ENCODE data around the gene CSDE1.

The CSDE1 gene

DNA sequence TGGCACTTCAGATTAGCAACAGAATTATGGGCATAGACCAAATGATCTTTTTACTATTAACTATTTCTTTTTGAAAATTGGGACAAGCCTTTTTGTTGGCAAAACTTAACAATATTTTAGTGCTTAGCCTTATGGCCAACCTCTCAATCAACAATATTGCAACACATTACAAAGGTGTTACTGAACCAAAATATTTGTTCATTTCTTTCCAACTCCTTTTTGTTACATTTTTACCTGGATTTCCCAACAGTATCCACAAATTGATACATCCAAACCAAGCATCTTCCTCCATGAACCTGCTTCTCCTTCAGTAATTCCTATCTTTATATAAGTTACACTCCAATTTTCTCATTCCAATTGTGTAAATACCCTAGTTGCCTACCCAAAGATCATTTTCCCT, 61.0 kb downstream of the CSDE1 start:
- Histone ChIP-seq H3F3A (ENCODE audit: control insufficient read depth, insufficient read depth) (no peaks in the 10 kb centered on the region), H3K4me3 (ENCODE audit: low read length) (no peak overlapping the region), H3K27me3 (ENCODE audit: control insufficient read depth, low read length) (peaks cover 3% of the 10 kb centered on the region; the same call in 1 of the 2 replicates), H3K27ac (ENCODE audit: low read depth, low read length) (no peak overlapping the region), H3K9me3 (ENCODE audit: control insufficient read depth, insufficient read depth, low read length) (no peaks in the 10 kb centered on the region), H3K4me1 (ENCODE audit: control insufficient read depth, low read length) (peaks cover 25% of the 10 kb centered on the region), H3K9me2 (replicated peaks; ENCODE audit: control insufficient read depth, low read length) (no peaks in the 10 kb centered on the region), H4K20me1 (ENCODE audit: control insufficient read depth, insufficient read depth, low read depth, low read length) (no peaks in the 10 kb centered on the region), H3K4me2 (ENCODE audit: low read length) (no peak overlapping the region), H3K79me2 (ENCODE audit: control insufficient read depth, low read length) (no peaks in the 10 kb centered on the region), H3K36me3 (ENCODE audit: control insufficient read depth, low read length) (no peaks in the 10 kb centered on the region)
- no peak for TF ChIP-seq EZH2phosphoT487 (IDR thresholded peaks at IDR 0.05; ENCODE audit: borderline replicate concordance, low read length)
- TF ChIP-seq, protein P1, sequence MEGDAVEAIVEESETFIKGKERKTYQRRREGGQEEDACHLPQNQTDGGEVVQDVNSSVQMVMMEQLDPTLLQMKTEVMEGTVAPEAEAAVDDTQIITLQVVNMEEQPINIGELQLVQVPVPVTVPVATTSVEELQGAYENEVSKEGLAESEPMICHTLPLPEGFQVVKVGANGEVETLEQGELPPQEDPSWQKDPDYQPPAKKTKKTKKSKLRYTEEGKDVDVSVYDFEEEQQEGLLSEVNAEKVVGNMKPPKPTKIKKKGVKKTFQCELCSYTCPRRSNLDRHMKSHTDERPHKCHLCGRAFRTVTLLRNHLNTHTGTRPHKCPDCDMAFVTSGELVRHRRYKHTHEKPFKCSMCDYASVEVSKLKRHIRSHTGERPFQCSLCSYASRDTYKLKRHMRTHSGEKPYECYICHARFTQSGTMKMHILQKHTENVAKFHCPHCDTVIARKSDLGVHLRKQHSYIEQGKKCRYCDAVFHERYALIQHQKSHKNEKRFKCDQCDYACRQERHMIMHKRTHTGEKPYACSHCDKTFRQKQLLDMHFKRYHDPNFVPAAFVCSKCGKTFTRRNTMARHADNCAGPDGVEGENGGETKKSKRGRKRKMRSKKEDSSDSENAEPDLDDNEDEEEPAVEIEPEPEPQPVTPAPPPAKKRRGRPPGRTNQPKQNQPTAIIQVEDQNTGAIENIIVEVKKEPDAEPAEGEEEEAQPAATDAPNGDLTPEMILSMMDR (IDR thresholded peaks at IDR 0.05; ENCODE audit: low read depth, low read length, poor library complexity, severe bottlenecking), result no peak

DNA sequence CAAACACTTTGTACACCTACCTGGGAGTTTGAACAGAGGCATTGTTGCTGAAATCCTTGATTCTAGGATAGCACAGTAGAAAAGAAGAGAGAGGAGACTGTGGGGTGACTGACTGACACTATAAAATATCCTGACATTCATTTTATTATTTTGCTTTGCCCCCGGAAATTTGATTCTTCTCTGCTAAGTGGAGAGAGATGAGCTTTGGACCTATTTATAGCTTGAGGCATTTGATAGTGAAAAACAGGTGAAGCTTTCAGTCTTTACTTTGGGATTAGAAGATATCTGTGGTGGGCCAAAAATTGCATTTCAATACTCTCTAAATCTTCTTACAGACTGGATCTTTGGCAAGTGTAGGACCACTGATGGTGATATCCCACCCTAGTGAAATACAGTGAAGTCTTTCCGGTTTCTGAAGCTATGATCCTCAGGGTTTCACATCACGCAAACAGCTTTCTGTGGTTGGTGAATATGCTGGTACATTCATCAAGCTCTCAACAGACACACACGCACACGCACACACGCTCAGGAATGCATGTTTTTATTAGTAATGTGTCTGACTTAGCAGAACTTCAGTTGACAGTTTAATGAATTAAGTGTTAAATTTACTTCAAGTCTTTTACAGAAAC, 62.2 kb downstream of the CSDE1 start, which contains the start of gene AMPD1:
Gene AMPD1 (minus strand): TSS at position 117 of the 629 bp plus-strand sequence. CDS start 75 bp downstream, at position 42.
- H3K9me2 ChIP-seq (replicated peaks; ENCODE audit: control insufficient read depth, low read length), result no peaks in the 10 kb centered on the region
- H3K4me3 ChIP-seq (ENCODE audit: low read length), result no peak within 1 kb of the TSS
- peaks cover 12% of the 10 kb centered on the region for H3K4me1 ChIP-seq (ENCODE audit: control insufficient read depth, low read length)
- no peaks in the 10 kb centered on the region for H3K9me3 ChIP-seq (ENCODE audit: control insufficient read depth, insufficient read depth, low read length)
- no peaks in the 10 kb centered on the region for H3K36me3 ChIP-seq (ENCODE audit: control insufficient read depth, low read length)
- H3K79me2 ChIP-seq (ENCODE audit: control insufficient read depth, low read length), result no peaks in the 10 kb centered on the region
- no peak within 1 kb of the TSS for H3K4me2 ChIP-seq (ENCODE audit: low read length)
- H3K27me3 ChIP-seq (ENCODE audit: control insufficient read depth, low read length), result peaks cover 3% of the 10 kb centered on the region; the same call in 1 of the 2 replicates
- TF ChIP-seq, protein P1 (IDR thresholded peaks at IDR 0.05; ENCODE audit: low read depth, low read length, poor library complexity, severe bottlenecking), result no peak
- no peak for TF ChIP-seq EZH2phosphoT487 (IDR thresholded peaks at IDR 0.05; ENCODE audit: borderline replicate concordance, low read length)
- no peak within 1 kb of the TSS for H3K27ac ChIP-seq (ENCODE audit: low read depth, low read length)
- H4K20me1 ChIP-seq (ENCODE audit: control insufficient read depth, insufficient read depth, low read depth, low read length), result no peaks in the 10 kb centered on the region
- no peaks in the 10 kb centered on the region for H3F3A ChIP-seq (ENCODE audit: control insufficient read depth, insufficient read depth)

DNA sequence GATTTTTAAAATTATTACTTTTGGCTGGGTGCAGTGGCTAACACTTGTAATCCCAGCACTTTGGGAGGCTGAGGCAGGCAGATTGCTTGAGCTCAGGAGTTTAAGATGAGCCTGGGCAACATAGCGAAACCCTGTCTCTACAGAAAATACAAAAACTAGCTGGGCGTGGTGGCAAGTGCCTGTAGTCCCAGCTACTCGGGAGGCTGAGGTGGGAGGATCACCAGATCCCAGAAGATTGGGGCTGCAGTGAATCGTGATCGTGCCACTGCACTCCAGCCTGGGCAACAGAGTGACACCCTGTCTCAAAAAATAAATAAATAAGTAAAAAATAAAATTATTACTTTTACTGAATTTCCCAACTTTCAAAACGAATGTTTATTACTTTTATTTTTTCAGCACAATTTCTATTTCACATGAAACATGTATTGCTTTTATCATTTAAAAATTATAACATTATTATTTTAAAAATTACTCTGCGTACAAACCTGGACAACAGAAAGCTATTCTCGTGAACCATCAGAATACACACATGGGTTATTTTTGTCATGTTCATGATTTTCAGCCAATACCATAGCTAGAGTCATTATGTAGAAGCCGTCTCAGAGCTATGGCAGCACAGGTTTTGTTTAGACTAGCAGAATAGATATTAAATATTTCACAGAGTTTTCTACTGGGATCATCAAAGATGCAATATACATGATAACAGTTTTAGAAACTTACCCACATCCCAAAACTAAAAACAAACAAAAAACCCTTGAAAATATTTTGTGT, 63.1 kb downstream of the CSDE1 start:
- no peaks in the 10 kb centered on the region for H3K9me3 ChIP-seq (ENCODE audit: control insufficient read depth, insufficient read depth, low read length)

More for the DNA sequence above, 63.1 kb downstream of the CSDE1 start:
- Histone ChIP-seq H3K4me1 (ENCODE audit: control insufficient read depth, low read length) (peaks cover 4% of the 10 kb centered on the region), H3K79me2 (ENCODE audit: control insufficient read depth, low read length) (no peaks in the 10 kb centered on the region), H3K27ac (ENCODE audit: low read depth, low read length) (no peak overlapping the region), H3K27me3 (ENCODE audit: control insufficient read depth, low read length) (peaks cover 2% of the 10 kb centered on the region; the same call in 1 of the 2 replicates), H3K4me3 (ENCODE audit: low read length) (no peak overlapping the region), H3K9me2 (replicated peaks; ENCODE audit: control insufficient read depth, low read length) (no peaks in the 10 kb centered on the region), H3F3A (ENCODE audit: control insufficient read depth, insufficient read depth) (no peaks in the 10 kb centered on the region), H3K36me3 (ENCODE audit: control insufficient read depth, low read length) (no peaks in the 10 kb centered on the region), H3K4me2 (ENCODE audit: low read length) (no peak overlapping the region), H4K20me1 (ENCODE audit: control insufficient read depth, insufficient read depth, low read depth, low read length) (no peaks in the 10 kb centered on the region)
- TF ChIP-seq EZH2phosphoT487 (IDR thresholded peaks at IDR 0.05; ENCODE audit: borderline replicate concordance, low read length), result no peak
- TF ChIP-seq, protein P1 (IDR thresholded peaks at IDR 0.05; ENCODE audit: low read depth, low read length, poor library complexity, severe bottlenecking), result no peak
